Skeletal muscle tissue (tissue), 4 donors: ENCODE data around the gene ST7L. TPM values are rescaled to one million over a fixed set of nuclear protein-coding genes. Genes with fewer than 3 reads are reported as not detected.

Source experiments
- H3K27ac ChIP-seq: one replicate; pipeline ENCODE4 v1.7.0; 2013; ENCODE audit warnings: mild to moderate bottlenecking, low read depth, low read length, inconsistent platforms
- H3K27me3 ChIP-seq, 3 donors: one replicate each; pipeline ENCODE4 v1.7.0; 2013; ENCODE audit warnings: low read length in 3 of 3; ENCODE audit not compliant: control insufficient read depth in 3 of 3, insufficient read depth in 3 of 3
- H3K36me3 ChIP-seq, 3 donors: one replicate each; pipeline ENCODE4 v1.7.0; 2013; ENCODE audit warnings: low read length in 3 of 3; ENCODE audit not compliant: control insufficient read depth in 3 of 3, insufficient read depth in 3 of 3
- H3K4me1 ChIP-seq, 3 donors: one replicate each; pipeline ENCODE4 v1.7.0; 2013; ENCODE audit warnings: low read length in 3 of 3, mild to moderate bottlenecking in 3 of 3; ENCODE audit not compliant: control insufficient read depth in 3 of 3, insufficient read depth in 3 of 3
- H3K4me3 ChIP-seq, 3 donors: one replicate each; pipeline ENCODE4 v1.7.0; 2013; ENCODE audit warnings: low read length in 3 of 3
- H3K9ac ChIP-seq, 3 donors: one replicate each; pipeline ENCODE4 v1.7.0; 2013; ENCODE audit warnings: low read length in 3 of 3, mild to moderate bottlenecking in 3 of 3, moderate library complexity in 2 of 3, low read depth in 1 of 3
- H3K9me3 ChIP-seq, 3 donors: one replicate each; pipeline ENCODE4 v1.7.0; 2013; ENCODE audit warnings: low read length in 3 of 3; ENCODE audit not compliant: control insufficient read depth in 3 of 3
- total RNA-seq: library from RNA; depleted of rRNA; stranded (reverse); fragments of >200 nt; gene quantifications from one replicate; pipeline ENCODE4 v1.2.3, GENCODE V29; 2014
- donor health status: Osteomylitis.

ST7L gene
- total RNA-seq, 1 donor from 2014 or later = 21.9 TPM

GRCh38 chr1:112524251-112524650, 94.7 kb downstream of the ST7L start:
- peaks cover 3 to 11% (median 7%) of the 10 kb centered on the region in 3 donors for H3K36me3 ChIP-seq
- peaks cover 0 to 2% (median 0%) of the 10 kb centered on the region in 3 donors for H3K4me1 ChIP-seq
- H3K9me3 ChIP-seq = no peaks in the 10 kb centered on the region
- H3K4me3 ChIP-seq = no peak overlapping the region
- no peak overlapping the region for H3K27ac ChIP-seq
- no peaks in the 10 kb centered on the region for H3K27me3 ChIP-seq
- peak overlapping the region in 1 of 3 donors; percentile 18 for H3K9ac ChIP-seq

DNA sequence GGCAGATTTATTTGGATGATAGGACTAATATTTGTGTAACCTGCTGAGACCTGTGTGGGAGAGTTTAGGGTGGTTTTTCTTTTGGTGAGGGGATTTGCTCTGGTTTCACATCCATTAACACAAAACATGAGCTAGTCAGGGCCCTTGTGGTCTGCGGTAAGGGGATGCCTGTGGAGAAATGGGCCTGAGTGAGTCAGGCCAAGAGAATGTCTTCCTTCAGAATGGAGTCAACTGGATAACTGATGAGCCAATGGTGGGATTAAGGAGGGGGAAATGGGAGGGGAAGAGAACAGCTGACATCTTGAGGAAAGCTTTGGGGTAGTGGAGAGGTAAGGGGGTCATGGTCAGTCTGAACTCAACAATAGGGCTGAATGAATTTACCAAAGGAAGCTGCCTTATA, 96.3 kb downstream of the ST7L start:
- Histone ChIP-seq H3K4me3 (no peak overlapping the region), H3K36me3 (peaks cover 0 to 9% (median 7%) of the 10 kb centered on the region in 3 donors), H3K9ac (no peak overlapping the region), H3K27ac (no peak overlapping the region), H3K27me3 (no peaks in the 10 kb centered on the region), H3K4me1 (peaks cover 0 to 2% (median 0%) of the 10 kb centered on the region in 3 donors), H3K9me3 (no peaks in the 10 kb centered on the region)

DNA sequence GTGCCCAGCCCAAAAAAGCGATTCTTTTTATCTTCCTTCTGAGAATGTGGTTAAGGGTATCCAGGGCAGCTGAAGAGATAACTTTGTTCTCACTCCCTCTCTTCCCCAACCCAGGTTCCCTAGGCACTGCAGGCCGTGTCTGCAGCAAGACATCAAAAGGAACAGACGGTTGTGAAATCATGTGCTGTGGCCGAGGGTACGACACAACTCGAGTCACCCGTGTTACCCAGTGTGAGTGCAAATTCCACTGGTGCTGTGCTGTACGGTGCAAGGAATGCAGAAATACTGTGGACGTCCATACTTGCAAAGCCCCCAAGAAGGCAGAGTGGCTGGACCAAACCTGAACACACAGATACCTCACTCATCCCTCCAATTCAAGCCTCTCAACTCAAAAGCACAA, 98.8 kb downstream of the ST7L start:
- no peaks in the 10 kb centered on the region for H3K27me3 ChIP-seq
- no peak overlapping the region for H3K9ac ChIP-seq
- no peaks in the 10 kb centered on the region for H3K9me3 ChIP-seq
- H3K27ac ChIP-seq = no peak overlapping the region
- H3K4me1 ChIP-seq = peaks cover 0 to 5% (median 2%) of the 10 kb centered on the region in 3 donors
- H3K36me3 ChIP-seq = peaks cover 0 to 6% (median 0%) of the 10 kb centered on the region in 3 donors
- no peak overlapping the region for H3K4me3 ChIP-seq

- H3K27ac ChIP-seq = no peak overlapping the region
- peaks cover 0 to 5% (median 0%) of the 10 kb centered on the region in 3 donors for H3K4me1 ChIP-seq
- no peaks in the 10 kb centered on the region for H3K9me3 ChIP-seq
- no peak overlapping the region for H3K9ac ChIP-seq
- no peaks in the 10 kb centered on the region for H3K27me3 ChIP-seq
- no peak overlapping the region for H3K4me3 ChIP-seq
- peaks cover 0 to 2% (median 0%) of the 10 kb centered on the region in 3 donors for H3K36me3 ChIP-seq
Measured at GRCh38 chr1:112518186-112518585, 100.8 kb downstream of the ST7L start.

- Histone ChIP-seq H3K9ac (no peak overlapping the region), H3K27me3 (no peaks in the 10 kb centered on the region), H3K36me3 (peaks cover 0 to 2% (median 0%) of the 10 kb centered on the region in 3 donors), H3K4me3 (no peak overlapping the region), H3K9me3 (no peaks in the 10 kb centered on the region), H3K4me1 (peaks cover 0 to 5% (median 0%) of the 10 kb centered on the region in 3 donors), H3K27ac (no peak overlapping the region)
Measured at GRCh38 chr1:112517646-112518045, 101.3 kb downstream of the ST7L start.

- Histone ChIP-seq H3K9me3 (no peaks in the 10 kb centered on the region), H3K4me3 (no peak overlapping the region), H3K9ac (no peak overlapping the region), H3K36me3 (peaks cover 0 to 2% (median 0%) of the 10 kb centered on the region in 3 donors), H3K27me3 (peaks cover 0 to 3% (median 0%) of the 10 kb centered on the region in 3 donors), H3K27ac (no peak overlapping the region), H3K4me1 (peaks cover 0 to 5% (median 0%) of the 10 kb centered on the region in 3 donors)
Measured at GRCh38 chr1:112517231-112517630, 101.7 kb downstream of the ST7L start.

GRCh38 chr1:112516141-112516540, 102.8 kb downstream of the ST7L start:
- Histone ChIP-seq H3K4me1 (peaks cover 0 to 5% (median 0%) of the 10 kb centered on the region in 3 donors), H3K9me3 (no peaks in the 10 kb centered on the region), H3K27ac (no peak overlapping the region), H3K36me3 (peaks cover 0 to 2% (median 0%) of the 10 kb centered on the region in 3 donors), H3K27me3 (peaks cover 0 to 4% (median 4%) of the 10 kb centered on the region in 3 donors), H3K4me3 (no peak overlapping the region), H3K9ac (no peak overlapping the region)

GRCh38 chr1:112515311-112516009, 103.5 kb downstream of the ST7L start:
- no peaks in the 10 kb centered on the region for H3K9me3 ChIP-seq
- no peak overlapping the region for H3K9ac ChIP-seq
- H3K4me1 ChIP-seq = peaks cover 0 to 5% (median 0%) of the 10 kb centered on the region in 3 donors
- no peak overlapping the region for H3K4me3 ChIP-seq
- peaks cover 0 to 4% (median 4%) of the 10 kb centered on the region in 3 donors for H3K27me3 ChIP-seq
- peaks cover 0 to 2% (median 0%) of the 10 kb centered on the region in 3 donors for H3K36me3 ChIP-seq
- no peak overlapping the region for H3K27ac ChIP-seq

DNA sequence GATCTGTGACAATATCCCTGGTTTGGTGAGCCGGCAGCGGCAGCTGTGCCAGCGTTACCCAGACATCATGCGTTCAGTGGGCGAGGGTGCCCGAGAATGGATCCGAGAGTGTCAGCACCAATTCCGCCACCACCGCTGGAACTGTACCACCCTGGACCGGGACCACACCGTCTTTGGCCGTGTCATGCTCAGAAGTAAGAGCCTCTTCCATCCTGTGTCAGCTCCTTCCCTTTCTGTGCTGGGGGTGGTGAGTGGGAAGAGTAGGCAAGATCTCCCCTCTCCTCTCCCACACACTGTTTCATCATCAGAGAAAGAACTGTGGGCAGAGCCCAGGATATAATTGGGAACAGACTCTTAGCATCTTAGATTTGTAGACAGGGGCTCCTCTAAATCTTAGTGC, 104.0 kb downstream of the ST7L start:
- no peak overlapping the region for H3K4me3 ChIP-seq
- H3K9me3 ChIP-seq = no peaks in the 10 kb centered on the region
- H3K27me3 ChIP-seq = peaks cover 0 to 10% (median 9%) of the 10 kb centered on the region in 3 donors
- H3K36me3 ChIP-seq = peaks cover 0 to 2% (median 0%) of the 10 kb centered on the region in 3 donors
- H3K27ac ChIP-seq = no peak overlapping the region
- peaks cover 0 to 5% (median 0%) of the 10 kb centered on the region in 3 donors for H3K4me1 ChIP-seq
- no peak overlapping the region for H3K9ac ChIP-seq

GRCh38 chr1:112513112-112513870, 105.7 kb downstream of the ST7L start:
- peaks cover 0 to 2% (median 0%) of the 10 kb centered on the region in 3 donors for H3K36me3 ChIP-seq
- peaks cover 14 to 26% (median 25%) of the 10 kb centered on the region in 3 donors for H3K27me3 ChIP-seq
- no peaks in the 10 kb centered on the region for H3K9me3 ChIP-seq
- H3K9ac ChIP-seq = no peak overlapping the region
- H3K4me1 ChIP-seq = peaks cover 2 to 13% (median 4%) of the 10 kb centered on the region in 3 donors
- no peak overlapping the region for H3K27ac ChIP-seq
- H3K4me3 ChIP-seq = no peak overlapping the region
